Measurements from ENCODE around the gene DHRS3. TPM values are rescaled to one million over a fixed set of nuclear protein-coding genes. Genes with fewer than 3 reads are reported as not detected.
"Not testable (repeated sequence)": the region's sequence is repeated elsewhere in the genome, so short reads cannot be mapped to it uniquely, and the experiment has no call there.

The DHRS3 gene
- total RNA-seq, 1 experiment from 2014 or later: 37.7 TPM

DNA sequence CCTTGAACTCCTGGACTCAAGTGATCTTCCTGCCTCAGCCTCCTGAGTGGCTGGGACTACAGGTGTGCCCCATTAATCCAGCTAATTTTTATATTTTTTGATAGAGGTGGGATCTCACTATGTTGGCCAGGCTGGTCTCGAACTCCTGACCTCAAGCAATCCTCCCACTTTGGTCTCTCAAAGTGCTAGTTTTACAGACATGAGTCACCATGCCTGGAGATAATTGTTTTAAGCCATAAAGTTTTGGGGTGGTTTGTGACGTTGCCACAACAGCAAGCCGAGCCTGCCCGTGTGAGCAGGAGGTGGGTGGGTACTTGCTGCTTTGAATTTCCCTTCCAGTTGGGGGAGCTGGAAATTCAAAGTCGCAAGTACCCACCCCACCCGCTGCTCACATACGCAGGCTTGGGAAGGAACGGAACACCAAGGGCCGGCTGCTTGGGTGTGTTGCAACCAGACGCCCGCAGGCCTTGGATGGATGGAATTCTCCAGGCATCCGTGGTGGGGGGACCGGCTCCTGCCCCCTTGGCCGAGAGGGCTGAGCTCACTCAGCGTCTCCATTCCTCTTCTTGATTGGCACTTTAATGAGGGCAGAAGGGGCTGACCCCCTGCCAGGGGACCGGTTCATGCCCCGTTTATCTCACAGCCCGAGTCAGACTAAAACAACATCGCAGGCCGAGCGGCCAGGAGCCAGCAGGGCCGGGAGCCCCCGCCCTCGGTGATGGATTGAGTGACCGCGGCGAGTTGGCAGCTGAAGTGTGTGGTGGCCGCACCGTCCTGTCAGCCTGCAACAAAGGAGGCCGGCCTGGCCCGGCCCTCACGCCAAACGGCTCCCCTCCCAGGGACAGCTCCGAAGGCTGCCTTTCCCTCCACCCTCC is 78.1 kb downstream of the DHRS3 start:
- peak overlapping the region; percentile 51 for H3K4me3 Mint-ChIP-seq
- ATAC-seq (peak; percentile 78), DNase-seq (ENCODE audit: low spot score) (peak; percentile 57)
- ChIA-PET POLR2A (interaction anchor here (0.6 to 2.2 kb wide), 3 partner anchors 56 to 147 kb away, joined by 4 to 7 read pairs (median 6); partner anchors contain the start of gene DHRS3), CTCF (interaction anchor here (0.8 to 2.4 kb wide), 7 partner anchors 9 to 200 kb away, joined by 3 to 9 read pairs (median 4); no protein-coding TSS in a partner anchor)
- H3K4me1 Mint-ChIP-seq: peaks cover 24% of the 10 kb centered on the region
- H3K27me3 Mint-ChIP-seq (ENCODE audit: low read depth): peaks cover 3% of the 10 kb centered on the region; the same call in 1 of the 2 replicates
- TF ChIP-seq ZNF121 (CRISPR knock-in tag; IDR thresholded peaks at IDR 0.05) (peak; percentile 93), GTF2I (CRISPR knock-in tag; conservative IDR thresholded peaks at IDR 0.05) (peak; percentile 50; the same call in 1 of the 2 replicates)
- TF ChIP-seq, protein P1, sequence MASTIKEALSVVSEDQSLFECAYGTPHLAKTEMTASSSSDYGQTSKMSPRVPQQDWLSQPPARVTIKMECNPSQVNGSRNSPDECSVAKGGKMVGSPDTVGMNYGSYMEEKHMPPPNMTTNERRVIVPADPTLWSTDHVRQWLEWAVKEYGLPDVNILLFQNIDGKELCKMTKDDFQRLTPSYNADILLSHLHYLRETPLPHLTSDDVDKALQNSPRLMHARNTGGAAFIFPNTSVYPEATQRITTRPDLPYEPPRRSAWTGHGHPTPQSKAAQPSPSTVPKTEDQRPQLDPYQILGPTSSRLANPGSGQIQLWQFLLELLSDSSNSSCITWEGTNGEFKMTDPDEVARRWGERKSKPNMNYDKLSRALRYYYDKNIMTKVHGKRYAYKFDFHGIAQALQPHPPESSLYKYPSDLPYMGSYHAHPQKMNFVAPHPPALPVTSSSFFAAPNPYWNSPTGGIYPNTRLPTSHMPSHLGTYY (CRISPR knock-in tag; IDR thresholded peaks at IDR 0.05): no peak
- TF ChIP-seq, protein P2, sequence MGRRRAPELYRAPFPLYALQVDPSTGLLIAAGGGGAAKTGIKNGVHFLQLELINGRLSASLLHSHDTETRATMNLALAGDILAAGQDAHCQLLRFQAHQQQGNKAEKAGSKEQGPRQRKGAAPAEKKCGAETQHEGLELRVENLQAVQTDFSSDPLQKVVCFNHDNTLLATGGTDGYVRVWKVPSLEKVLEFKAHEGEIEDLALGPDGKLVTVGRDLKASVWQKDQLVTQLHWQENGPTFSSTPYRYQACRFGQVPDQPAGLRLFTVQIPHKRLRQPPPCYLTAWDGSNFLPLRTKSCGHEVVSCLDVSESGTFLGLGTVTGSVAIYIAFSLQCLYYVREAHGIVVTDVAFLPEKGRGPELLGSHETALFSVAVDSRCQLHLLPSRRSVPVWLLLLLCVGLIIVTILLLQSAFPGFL (CRISPR knock-in tag; IDR thresholded peaks at IDR 0.05; ENCODE audit: borderline replicate concordance): no peak
- H3K9me3 Mint-ChIP-seq: no peaks in the 10 kb centered on the region
- H3K27ac Mint-ChIP-seq: no peak overlapping the region
- H3K36me3 Mint-ChIP-seq: no peaks in the 10 kb centered on the region

DNA sequence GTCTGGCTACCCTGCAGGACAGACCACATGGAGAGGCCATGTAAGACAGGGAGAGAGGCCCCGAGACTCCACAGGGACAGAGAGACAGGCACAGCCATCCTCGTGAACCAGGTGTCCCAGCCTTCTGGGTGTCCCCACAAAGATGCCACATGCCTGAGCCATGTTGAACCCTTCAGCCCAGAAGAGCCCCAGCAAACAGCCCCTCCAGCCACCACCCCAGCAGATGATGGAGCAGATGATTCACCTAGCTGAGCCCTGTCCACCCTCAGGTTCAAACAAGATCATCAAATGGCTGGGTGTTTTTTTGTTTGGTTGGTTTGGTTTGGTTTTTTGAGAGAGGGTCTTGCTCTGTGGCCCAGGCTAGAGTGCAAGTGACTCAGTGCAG is 78.7 kb downstream of the DHRS3 start:
- TF ChIP-seq GTF2I (CRISPR knock-in tag; conservative IDR thresholded peaks at IDR 0.05): no peak
- TF ChIP-seq, protein P3, sequence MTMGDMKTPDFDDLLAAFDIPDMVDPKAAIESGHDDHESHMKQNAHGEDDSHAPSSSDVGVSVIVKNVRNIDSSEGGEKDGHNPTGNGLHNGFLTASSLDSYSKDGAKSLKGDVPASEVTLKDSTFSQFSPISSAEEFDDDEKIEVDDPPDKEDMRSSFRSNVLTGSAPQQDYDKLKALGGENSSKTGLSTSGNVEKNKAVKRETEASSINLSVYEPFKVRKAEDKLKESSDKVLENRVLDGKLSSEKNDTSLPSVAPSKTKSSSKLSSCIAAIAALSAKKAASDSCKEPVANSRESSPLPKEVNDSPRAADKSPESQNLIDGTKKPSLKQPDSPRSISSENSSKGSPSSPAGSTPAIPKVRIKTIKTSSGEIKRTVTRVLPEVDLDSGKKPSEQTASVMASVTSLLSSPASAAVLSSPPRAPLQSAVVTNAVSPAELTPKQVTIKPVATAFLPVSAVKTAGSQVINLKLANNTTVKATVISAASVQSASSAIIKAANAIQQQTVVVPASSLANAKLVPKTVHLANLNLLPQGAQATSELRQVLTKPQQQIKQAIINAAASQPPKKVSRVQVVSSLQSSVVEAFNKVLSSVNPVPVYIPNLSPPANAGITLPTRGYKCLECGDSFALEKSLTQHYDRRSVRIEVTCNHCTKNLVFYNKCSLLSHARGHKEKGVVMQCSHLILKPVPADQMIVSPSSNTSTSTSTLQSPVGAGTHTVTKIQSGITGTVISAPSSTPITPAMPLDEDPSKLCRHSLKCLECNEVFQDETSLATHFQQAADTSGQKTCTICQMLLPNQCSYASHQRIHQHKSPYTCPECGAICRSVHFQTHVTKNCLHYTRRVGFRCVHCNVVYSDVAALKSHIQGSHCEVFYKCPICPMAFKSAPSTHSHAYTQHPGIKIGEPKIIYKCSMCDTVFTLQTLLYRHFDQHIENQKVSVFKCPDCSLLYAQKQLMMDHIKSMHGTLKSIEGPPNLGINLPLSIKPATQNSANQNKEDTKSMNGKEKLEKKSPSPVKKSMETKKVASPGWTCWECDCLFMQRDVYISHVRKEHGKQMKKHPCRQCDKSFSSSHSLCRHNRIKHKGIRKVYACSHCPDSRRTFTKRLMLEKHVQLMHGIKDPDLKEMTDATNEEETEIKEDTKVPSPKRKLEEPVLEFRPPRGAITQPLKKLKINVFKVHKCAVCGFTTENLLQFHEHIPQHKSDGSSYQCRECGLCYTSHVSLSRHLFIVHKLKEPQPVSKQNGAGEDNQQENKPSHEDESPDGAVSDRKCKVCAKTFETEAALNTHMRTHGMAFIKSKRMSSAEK (CRISPR knock-in tag; IDR thresholded peaks at IDR 0.05; ENCODE audit: borderline replicate concordance): no peak
- TF ChIP-seq GRHL2 (CRISPR knock-in tag; IDR thresholded peaks at IDR 0.05; ENCODE audit: insufficient replicate concordance, severe bottlenecking): no peak
- TF ChIP-seq OVOL2 (CRISPR knock-in tag; IDR thresholded peaks at IDR 0.05; ENCODE audit: borderline replicate concordance): no peak
- TF ChIP-seq, protein P4, sequence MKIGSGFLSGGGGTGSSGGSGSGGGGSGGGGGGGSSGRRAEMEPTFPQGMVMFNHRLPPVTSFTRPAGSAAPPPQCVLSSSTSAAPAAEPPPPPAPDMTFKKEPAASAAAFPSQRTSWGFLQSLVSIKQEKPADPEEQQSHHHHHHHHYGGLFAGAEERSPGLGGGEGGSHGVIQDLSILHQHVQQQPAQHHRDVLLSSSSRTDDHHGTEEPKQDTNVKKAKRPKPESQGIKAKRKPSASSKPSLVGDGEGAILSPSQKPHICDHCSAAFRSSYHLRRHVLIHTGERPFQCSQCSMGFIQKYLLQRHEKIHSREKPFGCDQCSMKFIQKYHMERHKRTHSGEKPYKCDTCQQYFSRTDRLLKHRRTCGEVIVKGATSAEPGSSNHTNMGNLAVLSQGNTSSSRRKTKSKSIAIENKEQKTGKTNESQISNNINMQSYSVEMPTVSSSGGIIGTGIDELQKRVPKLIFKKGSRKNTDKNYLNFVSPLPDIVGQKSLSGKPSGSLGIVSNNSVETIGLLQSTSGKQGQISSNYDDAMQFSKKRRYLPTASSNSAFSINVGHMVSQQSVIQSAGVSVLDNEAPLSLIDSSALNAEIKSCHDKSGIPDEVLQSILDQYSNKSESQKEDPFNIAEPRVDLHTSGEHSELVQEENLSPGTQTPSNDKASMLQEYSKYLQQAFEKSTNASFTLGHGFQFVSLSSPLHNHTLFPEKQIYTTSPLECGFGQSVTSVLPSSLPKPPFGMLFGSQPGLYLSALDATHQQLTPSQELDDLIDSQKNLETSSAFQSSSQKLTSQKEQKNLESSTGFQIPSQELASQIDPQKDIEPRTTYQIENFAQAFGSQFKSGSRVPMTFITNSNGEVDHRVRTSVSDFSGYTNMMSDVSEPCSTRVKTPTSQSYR (CRISPR knock-in tag; IDR thresholded peaks at IDR 0.05): no peak
- TF ChIP-seq, protein P5, sequence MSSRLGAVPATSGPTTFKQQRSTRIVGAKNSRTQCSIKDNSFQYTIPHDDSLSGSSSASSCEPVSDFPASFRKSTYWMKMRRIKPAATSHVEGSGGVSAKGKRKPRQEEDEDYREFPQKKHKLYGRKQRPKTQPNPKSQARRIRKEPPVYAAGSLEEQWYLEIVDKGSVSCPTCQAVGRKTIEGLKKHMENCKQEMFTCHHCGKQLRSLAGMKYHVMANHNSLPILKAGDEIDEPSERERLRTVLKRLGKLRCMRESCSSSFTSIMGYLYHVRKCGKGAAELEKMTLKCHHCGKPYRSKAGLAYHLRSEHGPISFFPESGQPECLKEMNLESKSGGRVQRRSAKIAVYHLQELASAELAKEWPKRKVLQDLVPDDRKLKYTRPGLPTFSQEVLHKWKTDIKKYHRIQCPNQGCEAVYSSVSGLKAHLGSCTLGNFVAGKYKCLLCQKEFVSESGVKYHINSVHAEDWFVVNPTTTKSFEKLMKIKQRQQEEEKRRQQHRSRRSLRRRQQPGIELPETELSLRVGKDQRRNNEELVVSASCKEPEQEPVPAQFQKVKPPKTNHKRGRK (CRISPR knock-in tag; IDR thresholded peaks at IDR 0.05; ENCODE audit: borderline replicate concordance): no peak
- TF ChIP-seq, protein P1 (CRISPR knock-in tag; IDR thresholded peaks at IDR 0.05): no peak
- TF ChIP-seq, protein P6, sequence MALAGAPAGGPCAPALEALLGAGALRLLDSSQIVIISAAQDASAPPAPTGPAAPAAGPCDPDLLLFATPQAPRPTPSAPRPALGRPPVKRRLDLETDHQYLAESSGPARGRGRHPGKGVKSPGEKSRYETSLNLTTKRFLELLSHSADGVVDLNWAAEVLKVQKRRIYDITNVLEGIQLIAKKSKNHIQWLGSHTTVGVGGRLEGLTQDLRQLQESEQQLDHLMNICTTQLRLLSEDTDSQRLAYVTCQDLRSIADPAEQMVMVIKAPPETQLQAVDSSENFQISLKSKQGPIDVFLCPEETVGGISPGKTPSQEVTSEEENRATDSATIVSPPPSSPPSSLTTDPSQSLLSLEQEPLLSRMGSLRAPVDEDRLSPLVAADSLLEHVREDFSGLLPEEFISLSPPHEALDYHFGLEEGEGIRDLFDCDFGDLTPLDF (CRISPR knock-in tag; IDR thresholded peaks at IDR 0.05): no peak
- no peak for TF ChIP-seq FOXK1 (CRISPR knock-in tag; IDR thresholded peaks at IDR 0.05)
- TF ChIP-seq TEAD1 (CRISPR knock-in tag; IDR thresholded peaks at IDR 0.05): no peak
- TF ChIP-seq, protein P7, sequence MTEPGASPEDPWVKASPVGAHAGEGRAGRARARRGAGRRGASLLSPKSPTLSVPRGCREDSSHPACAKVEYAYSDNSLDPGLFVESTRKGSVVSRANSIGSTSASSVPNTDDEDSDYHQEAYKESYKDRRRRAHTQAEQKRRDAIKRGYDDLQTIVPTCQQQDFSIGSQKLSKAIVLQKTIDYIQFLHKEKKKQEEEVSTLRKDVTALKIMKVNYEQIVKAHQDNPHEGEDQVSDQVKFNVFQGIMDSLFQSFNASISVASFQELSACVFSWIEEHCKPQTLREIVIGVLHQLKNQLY (CRISPR knock-in tag; IDR thresholded peaks at IDR 0.05): no peak
- H3K36me3 Mint-ChIP-seq: no peaks in the 10 kb centered on the region
- no peak for ATAC-seq
- POLR2A ChIA-PET: interaction anchor here (1.2 to 2.2 kb wide), 2 partner anchors 57 to 78 kb away, joined by 4 to 7 read pairs; partner anchors contain the start of gene DHRS3
- peaks cover 3% of the 10 kb centered on the region; the same call in 1 of the 2 replicates for H3K27me3 Mint-ChIP-seq (ENCODE audit: low read depth)
- H3K4me1 Mint-ChIP-seq: peaks cover 18% of the 10 kb centered on the region
- CTCF ChIA-PET: interaction anchor here (0.8 to 1.7 kb wide), 2 partner anchors 53 to 56 kb away, joined by 4 to 5 read pairs; no protein-coding TSS in a partner anchor
- no peak overlapping the region for H3K4me3 Mint-ChIP-seq
- no peaks in the 10 kb centered on the region for H3K9me3 Mint-ChIP-seq
- DNase-seq (ENCODE audit: low spot score): no peak
- no peak overlapping the region for H3K27ac Mint-ChIP-seq

DNA sequence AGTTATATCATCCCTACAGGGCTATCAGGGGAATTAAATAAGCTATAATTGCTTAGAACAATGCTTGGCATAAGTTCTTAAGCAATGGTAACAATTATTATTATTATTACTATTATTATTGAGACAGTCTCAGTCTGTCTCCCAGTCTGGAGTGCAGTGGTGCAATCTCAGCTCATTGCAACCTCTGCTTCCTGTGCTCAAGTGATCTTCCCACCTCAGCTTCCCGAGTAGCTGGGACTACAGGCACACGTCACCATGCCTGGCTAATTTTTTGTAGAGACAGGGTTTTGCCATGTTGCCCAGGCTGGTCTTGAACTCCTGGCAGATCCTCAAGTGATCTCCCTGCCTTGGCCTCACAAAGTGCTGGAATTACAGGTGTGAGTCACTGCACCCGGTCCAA is 79.5 kb downstream of the DHRS3 start:
- POLR2A ChIA-PET; H3K9me3 Mint-ChIP-seq; H3K36me3 Mint-ChIP-seq; H3K27ac Mint-ChIP-seq; H3K4me3 Mint-ChIP-seq; ATAC-seq; H3K27me3 Mint-ChIP-seq (ENCODE audit: low read depth); DNase-seq (ENCODE audit: low spot score); CTCF ChIA-PET: not testable (repeated sequence)
- H3K4me1 Mint-ChIP-seq: peaks cover 16% of the 10 kb centered on the region

Data from WTC11 (cell line).